Body of pancreas (tissue), 4 donors: ENCODE data around the gene ZNF484.

Experiments
- POLR2A ChIP-seq, 3 donors: fragments of 450-650 bp; IDR thresholded peaks; one replicate each; pipeline ENCODE4 v1.6.1; 2016; ENCODE audit warnings: antibody characterized with exemption in 3 of 3, mild to moderate bottlenecking in 2 of 3
- TF ChIP-seq, protein P1 (sequence below), 7 experiments: fragments of 450-650 bp in 4 of 7; fragments of 200-600 bp in 3 of 7; sonication (generic) in 3 of 7; IDR thresholded peaks; one replicate each; pipeline ENCODE4 v1.5.1; 2016 to 2019; ENCODE audit warnings: antibody characterized with exemption in 7 of 7

DNA sequence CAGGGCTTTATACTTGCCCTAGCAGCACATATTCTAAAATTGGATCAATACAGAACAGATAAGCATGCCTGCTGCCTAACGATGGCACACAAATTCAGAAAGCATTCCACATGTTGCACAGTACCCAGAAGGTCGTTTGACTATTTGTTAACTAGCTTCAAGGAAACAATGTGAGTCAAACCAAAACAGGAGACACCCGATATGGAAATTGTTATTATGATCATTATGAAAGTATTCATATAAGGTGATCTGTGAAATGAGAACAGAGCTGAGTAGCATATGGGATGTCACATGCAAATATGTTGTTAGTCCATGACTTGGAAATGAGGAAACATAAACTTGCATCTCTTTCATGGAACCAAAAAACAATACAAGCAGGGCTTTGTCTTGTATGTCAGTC lies 56.9 kb downstream of the ZNF484 start:
- TF ChIP-seq, protein P1, sequence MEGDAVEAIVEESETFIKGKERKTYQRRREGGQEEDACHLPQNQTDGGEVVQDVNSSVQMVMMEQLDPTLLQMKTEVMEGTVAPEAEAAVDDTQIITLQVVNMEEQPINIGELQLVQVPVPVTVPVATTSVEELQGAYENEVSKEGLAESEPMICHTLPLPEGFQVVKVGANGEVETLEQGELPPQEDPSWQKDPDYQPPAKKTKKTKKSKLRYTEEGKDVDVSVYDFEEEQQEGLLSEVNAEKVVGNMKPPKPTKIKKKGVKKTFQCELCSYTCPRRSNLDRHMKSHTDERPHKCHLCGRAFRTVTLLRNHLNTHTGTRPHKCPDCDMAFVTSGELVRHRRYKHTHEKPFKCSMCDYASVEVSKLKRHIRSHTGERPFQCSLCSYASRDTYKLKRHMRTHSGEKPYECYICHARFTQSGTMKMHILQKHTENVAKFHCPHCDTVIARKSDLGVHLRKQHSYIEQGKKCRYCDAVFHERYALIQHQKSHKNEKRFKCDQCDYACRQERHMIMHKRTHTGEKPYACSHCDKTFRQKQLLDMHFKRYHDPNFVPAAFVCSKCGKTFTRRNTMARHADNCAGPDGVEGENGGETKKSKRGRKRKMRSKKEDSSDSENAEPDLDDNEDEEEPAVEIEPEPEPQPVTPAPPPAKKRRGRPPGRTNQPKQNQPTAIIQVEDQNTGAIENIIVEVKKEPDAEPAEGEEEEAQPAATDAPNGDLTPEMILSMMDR (IDR thresholded peaks at IDR 0.05) = no peak
- no peak for TF ChIP-seq POLR2A (IDR thresholded peaks at IDR 0.05)
